NOMO-1 (cell line): Measurements from ENCODE around the gene BLNK.
"Not testable (repeated sequence)": the region's sequence is repeated elsewhere in the genome, so short reads cannot be mapped to it uniquely, and the experiment has no call there.

Experiments
- DNase-seq, 2 experiments: peaks; one replicate each; lab custom pipeline; 2025; ENCODE audit not compliant: unreplicated experiment in 2 of 2; lab: John Stamatoyannopoulos, UW

BLNK gene

GRCh38 chr10:96230527-96230926, 40.8 kb downstream of the BLNK start:
- DNase-seq: no peak

- DNase-seq: peak; percentile 50 to 64
These were observed 41.8 kb downstream of the BLNK start for GRCh38 chr10:96229568-96230030.

GRCh38 chr10:96228408-96228994, 42.9 kb downstream of the BLNK start:
- DNase-seq: no peak

- no peak for DNase-seq
These were observed 44.2 kb downstream of the BLNK start for GRCh38 chr10:96227206-96227605.

GRCh38 chr10:96225119-96225518, 46.2 kb downstream of the BLNK start:
- no peak for DNase-seq

- no peak for DNase-seq
These were observed 48.5 kb downstream of the BLNK start for GRCh38 chr10:96222908-96223307.

- DNase-seq: no peak
These were observed 48.9 kb downstream of the BLNK start for GRCh38 chr10:96222441-96222840.

GRCh38 chr10:96218826-96219225, 52.5 kb downstream of the BLNK start:
- DNase-seq: no peak

GRCh38 chr10:96217711-96218110, 53.7 kb downstream of the BLNK start:
- no peak for DNase-seq

GRCh38 chr10:96216775-96217174, 54.6 kb downstream of the BLNK start:
- DNase-seq: no peak

- DNase-seq: no peak
These were observed 58.5 kb downstream of the BLNK start for GRCh38 chr10:96212911-96213310.

GRCh38 chr10:96211764-96212163, 59.6 kb downstream of the BLNK start:
- DNase-seq: peak in 1 of 2 experiments; percentile 22

- DNase-seq: no peak
These were observed 62.4 kb downstream of the BLNK start for GRCh38 chr10:96208946-96209345.

GRCh38 chr10:96208271-96208670, 63.1 kb downstream of the BLNK start:
- DNase-seq: no peak

GRCh38 chr10:96205580-96205979, 65.8 kb downstream of the BLNK start:
- no peak for DNase-seq

GRCh38 chr10:96201525-96201924, 69.8 kb downstream of the BLNK start:
- DNase-seq: no peak

GRCh38 chr10:96189505-96189904, 81.9 kb downstream of the BLNK start:
- DNase-seq: not testable (repeated sequence)

- DNase-seq: no peak
These were observed 82.5 kb downstream of the BLNK start for GRCh38 chr10:96188916-96189315.

- no peak for DNase-seq
These were observed 82.9 kb downstream of the BLNK start for GRCh38 chr10:96188421-96188820.

GRCh38 chr10:96176985-96177384, 94.4 kb downstream of the BLNK start:
- no peak for DNase-seq

- no peak for DNase-seq
These were observed 98.7 kb downstream of the BLNK start for GRCh38 chr10:96172666-96173065.

GRCh38 chr10:96170230-96170629, 101.1 kb downstream of the BLNK start:
- DNase-seq: no peak

GRCh38 chr10:96168546-96168945, 102.8 kb downstream of the BLNK start:
- DNase-seq: no peak
